Amniotic epithelial cell (primary cell): ENCODE results near the gene CREG2.

Source experiments
- DNase-seq: peaks from one replicate; pipeline ENCODE4 v3.0.0-alpha.2; 2010; ENCODE audit warnings: low read depth

Gene CREG2, protein sequence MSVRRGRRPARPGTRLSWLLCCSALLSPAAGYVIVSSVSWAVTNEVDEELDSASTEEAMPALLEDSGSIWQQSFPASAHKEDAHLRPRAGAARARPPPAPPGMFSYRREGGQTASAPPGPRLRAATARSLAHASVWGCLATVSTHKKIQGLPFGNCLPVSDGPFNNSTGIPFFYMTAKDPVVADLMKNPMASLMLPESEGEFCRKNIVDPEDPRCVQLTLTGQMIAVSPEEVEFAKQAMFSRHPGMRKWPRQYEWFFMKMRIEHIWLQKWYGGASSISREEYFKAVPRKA

GRCh38 chr2:101387151-101387834 lies at the start of gene CREG2:
Gene CREG2, minus strand, starts transcription at chr2:101387503. Its CDS starts 46 bp downstream, at chr2:101387457.
- peak; percentile 24 for DNase-seq

DNA sequence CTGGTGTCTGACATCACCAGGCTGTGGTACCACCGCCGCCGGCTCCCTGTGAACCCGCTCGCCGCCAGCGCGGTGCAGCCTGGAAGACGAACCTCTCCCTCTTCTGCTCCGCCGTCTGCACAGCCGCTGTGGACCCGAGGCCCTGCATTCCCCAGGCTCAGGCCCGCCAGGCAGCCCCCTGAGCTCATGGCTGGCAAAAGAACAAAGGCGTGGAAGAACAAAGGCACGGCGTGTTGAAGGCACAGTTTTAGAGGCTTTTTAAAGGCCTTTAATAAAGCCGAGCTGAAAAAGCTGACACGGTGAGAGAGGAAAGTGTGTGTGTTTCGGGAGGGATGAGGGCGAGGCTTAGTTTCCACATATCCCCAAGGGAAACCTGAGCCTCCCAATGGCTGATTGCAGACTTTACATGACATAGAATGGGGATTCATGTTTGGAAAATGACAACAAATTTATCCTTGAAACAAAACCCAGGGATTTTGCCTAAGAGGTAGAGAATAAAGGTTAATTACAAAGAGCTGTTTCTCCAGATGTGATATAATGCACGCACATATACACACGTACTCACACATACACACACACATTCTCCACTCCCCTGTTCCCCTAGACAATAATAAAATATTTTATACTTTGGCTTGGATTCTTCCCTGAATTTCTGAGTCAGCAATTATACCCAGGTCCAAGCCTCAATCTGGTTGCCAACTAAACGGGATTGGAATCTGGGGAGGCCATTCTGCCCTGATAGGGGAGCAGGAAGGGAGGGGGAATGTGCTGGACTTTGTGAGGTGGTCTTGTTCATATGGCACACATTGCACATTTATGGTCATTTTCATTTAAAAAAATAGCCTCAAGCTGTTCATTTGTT lies 47.9 kb upstream of the CREG2 start:
- peak; percentile 38 for DNase-seq

GRCh38 chr2:101433465-101433864 lies 46.2 kb upstream of the CREG2 start:
- DNase-seq, result no peak

GRCh38 chr2:101432411-101433181 lies 45.3 kb upstream of the CREG2 start:
- no peak for DNase-seq

DNA sequence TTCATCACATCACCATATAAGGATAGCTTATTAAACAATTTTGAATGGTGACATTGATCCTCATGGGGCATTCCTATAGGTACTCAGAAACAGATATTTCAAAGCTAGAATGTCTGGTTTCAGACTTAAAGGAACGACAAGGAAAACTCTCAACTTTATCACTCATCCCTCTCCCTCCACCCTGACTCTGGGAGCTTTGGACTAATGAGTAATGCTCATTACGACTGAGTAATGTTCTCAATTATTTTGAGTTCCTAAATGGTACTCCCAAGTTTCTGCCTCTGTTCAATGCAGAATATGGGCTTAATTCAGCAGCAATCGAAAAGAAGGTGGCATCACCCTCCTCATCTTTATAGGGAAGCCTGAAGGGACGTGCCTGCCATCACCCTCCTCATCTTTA lies 44.2 kb upstream of the CREG2 start:
- no peak for DNase-seq

GRCh38 chr2:101430156-101430555 lies 42.9 kb upstream of the CREG2 start:
- DNase-seq, result no peak

GRCh38 chr2:101429453-101429852 lies 42.1 kb upstream of the CREG2 start:
- DNase-seq, result no peak

GRCh38 chr2:101428422-101429176 lies 41.3 kb upstream of the CREG2 start:
- DNase-seq, result no peak

DNA sequence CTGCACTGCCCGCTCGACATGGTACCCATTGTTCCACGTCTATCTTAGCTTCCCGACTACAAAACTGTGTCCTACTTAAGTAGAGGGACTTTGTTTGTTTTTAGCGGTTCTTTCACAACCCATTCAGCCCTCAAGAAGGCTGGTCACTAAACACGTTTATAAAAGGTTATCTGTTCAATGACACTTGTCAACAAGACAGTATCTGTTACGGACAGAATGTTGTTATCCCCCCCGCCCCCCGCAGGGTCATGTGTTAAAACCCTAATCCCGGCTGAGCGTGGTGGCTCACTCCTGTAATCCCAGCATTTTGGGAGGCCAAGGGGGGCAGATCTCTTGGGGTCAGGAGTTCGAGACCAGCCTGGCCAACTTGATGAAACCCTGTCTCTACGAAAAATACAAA lies 40.4 kb upstream of the CREG2 start:
- DNase-seq, result no peak

GRCh38 chr2:101427240-101427639 lies 39.9 kb upstream of the CREG2 start:
- no peak for DNase-seq

DNA sequence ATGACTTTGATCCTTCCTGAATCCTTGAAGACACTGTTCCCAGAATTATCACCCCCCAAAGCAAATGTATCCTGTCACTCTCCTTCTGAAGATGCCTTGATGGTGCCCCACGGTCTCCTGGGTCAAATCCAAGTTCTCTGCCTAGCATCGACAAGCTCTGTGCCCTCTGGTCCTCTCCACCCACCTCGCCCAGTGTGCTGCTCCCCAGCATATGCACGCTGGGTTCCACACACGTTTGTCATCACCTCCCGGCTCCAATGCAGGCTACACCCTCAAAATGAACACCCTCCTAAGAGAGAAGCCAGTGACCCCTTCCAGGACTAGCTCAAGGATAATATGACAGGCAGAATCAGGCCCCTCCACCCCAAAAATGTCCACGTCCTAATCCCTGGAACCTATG lies 39.5 kb upstream of the CREG2 start:
- DNase-seq, result no peak

DNA sequence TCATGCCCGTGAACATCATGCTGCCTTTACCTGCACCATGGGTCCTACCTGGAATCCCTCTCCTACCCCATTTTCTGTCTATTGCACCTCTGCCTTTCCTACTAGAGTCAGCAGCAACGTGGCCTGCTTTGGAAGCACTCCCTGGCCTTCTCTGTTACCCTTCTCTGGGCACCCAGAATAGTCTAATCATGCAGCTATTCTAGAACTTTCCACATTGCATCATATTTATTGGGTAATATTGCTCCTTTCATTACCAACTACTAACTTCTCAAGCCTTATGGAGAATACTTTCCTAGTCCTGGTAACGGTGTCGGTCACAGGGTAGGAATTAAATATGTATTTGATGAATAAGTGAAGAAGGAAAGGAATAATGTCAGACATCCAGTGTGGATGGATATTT lies 33.3 kb upstream of the CREG2 start:
- peak; percentile 45 for DNase-seq

- DNase-seq, result peak; percentile 68
Observed at GRCh38 chr2:101419096-101419663, 31.9 kb upstream of the CREG2 start.

DNA sequence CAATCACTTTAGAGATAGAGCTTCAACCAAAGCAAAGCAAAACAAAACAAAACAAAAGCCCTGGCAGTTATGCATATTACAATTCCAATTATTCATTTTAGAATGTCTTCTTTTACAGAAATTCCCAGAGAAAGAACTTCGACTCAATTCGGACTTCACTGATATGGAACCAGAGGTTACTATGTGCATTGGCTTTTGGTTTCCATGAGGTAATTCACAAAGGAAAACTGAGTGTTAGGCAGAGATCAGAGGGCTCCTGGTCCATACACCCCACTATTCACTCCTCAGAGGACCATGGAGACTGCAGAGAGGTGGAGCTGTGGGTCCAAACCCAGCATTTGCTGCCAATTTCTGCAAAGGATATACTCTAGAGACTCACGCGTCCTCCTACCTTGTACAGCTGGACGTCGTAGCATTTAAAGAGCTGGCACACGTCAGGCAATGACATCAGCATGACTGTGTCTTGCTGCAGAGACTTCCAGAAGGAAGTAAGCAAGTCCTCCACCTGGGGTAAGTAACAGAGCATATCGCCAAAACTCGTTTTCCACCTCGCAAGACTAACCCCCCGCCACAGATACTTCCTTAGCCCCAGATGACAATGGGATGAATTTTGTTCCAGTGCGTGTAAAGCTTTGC lies 31.3 kb upstream of the CREG2 start:
- DNase-seq, result no peak

- no peak for DNase-seq
Observed at GRCh38 chr2:101416609-101417008, 29.3 kb upstream of the CREG2 start.

DNA sequence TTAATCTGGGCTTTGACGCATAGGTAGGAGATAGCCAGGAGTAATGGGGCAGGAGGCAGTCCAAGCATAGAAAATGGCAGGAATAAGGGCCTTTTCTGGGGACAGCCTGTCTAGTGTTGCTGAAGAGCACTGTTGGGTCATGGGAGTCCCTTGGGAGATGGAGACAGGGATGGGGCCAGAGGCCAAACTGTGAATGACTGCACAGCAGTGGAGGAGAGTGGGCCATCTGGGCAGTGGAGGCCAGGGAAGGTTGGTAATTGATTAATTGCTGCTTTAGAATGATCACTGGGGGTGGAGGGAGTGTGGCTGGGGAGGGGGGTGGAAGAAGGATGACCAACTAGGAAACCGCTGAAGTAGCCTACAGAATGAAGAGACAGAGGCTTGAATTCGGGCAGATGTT lies 28.6 kb upstream of the CREG2 start:
- DNase-seq, result no peak

DNA sequence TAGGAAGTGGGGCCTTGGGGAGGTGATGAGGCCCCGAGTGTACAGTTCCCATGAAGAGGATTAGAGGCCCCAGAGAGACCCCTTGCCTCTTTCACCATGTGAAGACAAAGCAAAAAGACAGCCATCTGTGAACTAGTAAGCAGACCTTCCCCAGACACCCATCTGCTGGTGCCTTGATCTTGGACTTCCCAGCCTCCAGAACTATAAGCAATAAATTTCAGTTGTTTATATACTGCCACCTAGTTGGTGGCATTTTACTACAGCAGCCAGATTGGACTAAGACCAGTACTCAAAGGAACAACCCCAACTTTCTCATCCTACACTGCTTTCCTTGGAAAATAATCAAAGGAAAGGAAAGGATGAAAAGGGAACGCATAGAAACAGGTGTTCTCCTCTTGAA lies 27.9 kb upstream of the CREG2 start:
- DNase-seq, result no peak

- no peak for DNase-seq
Observed at GRCh38 chr2:101412092-101412694, 24.9 kb upstream of the CREG2 start.

- no peak for DNase-seq
Observed at GRCh38 chr2:101410746-101411145, 23.4 kb upstream of the CREG2 start.

- DNase-seq, result no peak
Observed at GRCh38 chr2:101410114-101410513, 22.8 kb upstream of the CREG2 start.
